Panc1 (cell line): ENCODE results near the gene SIRPB1.

Experiments used
- CTCF ChIP-seq: fragments of 450-650 bp; IDR thresholded peaks from 2 replicates; pipeline ENCODE4 v1.5.1; 2017; ENCODE audit warnings: mild to moderate bottlenecking
- REST ChIP-seq, 2 experiments: IDR thresholded peaks; 2 replicates each; pipeline ENCODE4 v1.6.1; 2011 to 2012; ENCODE audit warnings: low read depth in 2 of 2, control low read depth in 1 of 2, low read length in 1 of 2, mild to moderate bottlenecking in 1 of 2, moderate library complexity in 1 of 2; ENCODE audit not compliant: insufficient read depth in 1 of 2

- TF ChIP-seq CTCF (no peak), REST (IDR thresholded peaks at IDR 0.05; ENCODE audit: insufficient read depth in 1 of 2, low read depth in 2 of 2, low read length in 1 of 2) (no peak)
Observed at GRCh38 chr20:1631309-1632151, 11.7 kb upstream of the SIRPB1 start.
